GM18505 (cell line): ENCODE results near the gene TEX30.

ENCODE experiments used
- ATAC-seq: cut with Tn5 transposase; IDR thresholded peaks from one replicate; pipeline ENCODE4 v1.9.1; 2021; ENCODE audit not compliant: unreplicated experiment
- POLR2A ChIP-seq: IDR thresholded peaks from 4 replicates; pipeline ENCODE4 v1.6.1; 2011; ENCODE audit warnings: borderline replicate concordance; ENCODE audit not compliant: insufficient read depth, insufficient read length; ENCODE audit errors: extremely low read depth

Gene TEX30

DNA sequence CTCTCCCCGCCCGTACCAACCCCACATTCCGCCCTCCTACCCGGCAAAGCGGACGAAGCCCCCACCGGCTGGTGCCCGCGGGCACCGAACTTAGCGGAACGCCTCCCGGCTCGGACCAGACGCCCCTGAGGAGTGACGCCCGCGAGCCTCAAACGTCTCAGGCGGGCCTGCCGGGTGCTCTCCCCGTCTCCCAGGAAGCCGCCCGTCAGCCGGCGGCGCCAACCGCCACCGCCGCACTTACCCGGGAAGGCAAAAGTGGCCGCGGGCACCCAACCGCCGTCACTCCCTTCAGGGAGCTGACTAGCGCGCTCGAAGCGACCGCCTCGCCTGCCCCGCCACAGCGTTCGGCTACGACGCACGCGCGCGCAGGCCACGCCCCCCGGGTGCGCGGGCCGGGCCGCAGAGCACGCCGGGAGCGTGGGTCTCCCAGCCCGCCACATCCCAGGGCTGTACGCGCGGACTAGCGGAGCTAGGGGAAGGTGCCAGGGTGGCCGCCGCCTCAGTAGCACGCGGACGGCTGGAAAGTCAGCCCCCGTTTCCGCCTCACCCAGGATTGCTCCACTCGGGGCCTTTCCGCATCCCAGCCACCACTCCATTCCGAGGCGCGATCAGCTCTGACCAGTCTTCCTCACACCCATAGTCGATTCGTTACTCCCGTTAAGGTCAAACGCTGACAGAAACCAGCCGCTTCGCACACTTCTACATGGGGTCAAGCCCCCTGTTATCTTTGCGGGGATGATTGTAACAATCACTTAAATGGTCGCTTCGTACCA lies at the start of gene TEX30:
Gene TEX30, minus strand, starts transcription at position 346 of the 773 bp plus-strand sequence. CDS start 3,760 bp downstream, outside the sequence.
- TF ChIP-seq POLR2A = peak; percentile 98
- peak; percentile 94 for ATAC-seq

DNA sequence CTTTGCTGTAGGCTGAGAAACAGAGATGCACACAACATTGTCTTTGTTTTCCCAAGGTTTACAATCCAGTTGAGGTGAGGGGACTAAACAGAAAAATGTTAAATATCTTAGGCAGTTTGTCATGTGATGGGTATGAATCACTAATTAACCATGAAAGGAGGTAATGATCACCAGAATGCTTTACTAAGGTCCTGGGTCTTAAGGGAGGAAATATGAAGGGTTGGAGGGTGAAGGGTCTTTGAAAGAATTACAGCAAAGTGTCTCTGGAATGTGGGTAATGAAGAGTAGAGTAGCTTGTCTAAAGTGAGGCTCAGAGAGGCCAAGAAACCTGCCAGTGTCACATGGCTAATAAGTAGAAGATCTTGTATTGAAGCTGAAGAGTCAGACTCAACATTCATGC lies 44.3 kb upstream of the TEX30 start:
- ATAC-seq = no peak
- TF ChIP-seq POLR2A = no peak

DNA sequence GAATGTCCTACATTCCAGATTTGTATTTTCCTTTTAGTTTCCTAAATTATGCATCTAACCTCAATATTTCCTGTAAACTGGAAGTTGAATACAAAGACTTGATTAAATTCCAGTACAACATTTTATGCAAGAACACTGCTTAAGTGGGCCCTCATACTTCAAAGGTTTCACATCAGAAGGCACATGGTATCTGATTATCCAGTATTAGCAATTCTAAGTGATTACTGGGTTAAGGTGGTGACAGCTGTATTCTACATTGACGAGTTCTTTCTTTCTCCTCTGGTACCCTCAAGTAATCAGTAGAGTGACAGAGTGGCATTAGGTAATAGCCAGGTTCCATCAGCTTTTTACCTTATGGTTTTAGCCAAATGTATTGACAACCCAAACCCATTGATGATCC lies 43.7 kb upstream of the TEX30 start:
- no peak for ATAC-seq
- no peak for TF ChIP-seq POLR2A

DNA sequence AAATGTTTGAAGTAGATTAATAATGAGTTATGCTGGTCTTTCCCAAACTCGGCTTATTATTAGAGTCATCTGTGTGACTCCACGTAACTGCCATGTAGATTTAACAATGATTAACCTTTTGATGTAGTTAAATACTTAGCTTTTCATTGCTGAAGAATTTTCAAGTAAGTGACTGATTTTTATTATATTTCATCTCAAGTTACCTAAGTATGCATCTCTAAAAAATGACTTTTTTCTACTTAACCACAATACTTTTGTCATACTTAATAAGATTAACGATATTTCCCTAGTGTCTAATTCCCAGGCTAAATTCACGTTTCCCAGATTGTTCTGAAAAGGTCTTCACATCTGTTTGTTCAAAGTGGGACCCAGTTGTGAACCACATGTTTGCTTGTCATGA lies 43.1 kb upstream of the TEX30 start:
- TF ChIP-seq POLR2A = no peak
- no peak for ATAC-seq

DNA sequence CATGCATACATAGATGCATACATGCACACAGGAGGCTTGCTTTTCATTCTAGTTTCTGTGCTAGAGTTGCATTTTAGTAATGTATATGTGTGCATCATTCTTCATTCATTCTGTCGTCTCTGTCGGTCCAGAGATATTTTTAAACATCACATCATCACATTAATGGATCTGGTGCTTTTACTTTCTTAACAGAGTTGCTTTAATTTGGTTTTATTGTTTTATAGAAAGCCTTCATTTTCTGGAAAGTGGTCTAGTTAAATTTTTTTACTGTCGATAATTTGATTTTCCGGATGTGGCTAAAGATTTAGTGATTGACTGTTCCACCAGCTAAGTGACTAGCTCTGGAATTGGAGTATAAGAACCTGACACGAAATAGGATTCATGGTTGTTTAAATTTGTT lies 42.2 kb upstream of the TEX30 start:
- ATAC-seq = no peak
- no peak for TF ChIP-seq POLR2A

DNA sequence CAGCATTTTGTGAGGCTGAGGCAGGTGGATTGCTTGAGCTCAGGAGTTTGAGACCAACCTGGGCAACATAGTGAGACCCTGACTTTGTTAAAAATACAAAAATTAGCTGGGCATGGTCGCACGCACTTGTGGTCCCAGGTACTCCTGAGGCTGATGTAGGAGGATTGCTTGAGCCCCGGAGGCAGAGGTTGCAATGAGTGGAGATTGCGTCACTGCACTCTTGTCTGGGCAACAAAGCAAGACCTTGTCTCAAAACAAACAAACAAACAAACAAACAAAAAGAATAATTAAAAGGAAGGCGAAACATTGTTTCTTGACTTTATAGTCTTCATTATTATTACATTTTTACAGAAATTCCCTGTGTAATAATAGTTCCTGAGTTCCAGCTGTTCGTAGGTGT lies 41.2 kb upstream of the TEX30 start:
- ATAC-seq = no peak

DNA sequence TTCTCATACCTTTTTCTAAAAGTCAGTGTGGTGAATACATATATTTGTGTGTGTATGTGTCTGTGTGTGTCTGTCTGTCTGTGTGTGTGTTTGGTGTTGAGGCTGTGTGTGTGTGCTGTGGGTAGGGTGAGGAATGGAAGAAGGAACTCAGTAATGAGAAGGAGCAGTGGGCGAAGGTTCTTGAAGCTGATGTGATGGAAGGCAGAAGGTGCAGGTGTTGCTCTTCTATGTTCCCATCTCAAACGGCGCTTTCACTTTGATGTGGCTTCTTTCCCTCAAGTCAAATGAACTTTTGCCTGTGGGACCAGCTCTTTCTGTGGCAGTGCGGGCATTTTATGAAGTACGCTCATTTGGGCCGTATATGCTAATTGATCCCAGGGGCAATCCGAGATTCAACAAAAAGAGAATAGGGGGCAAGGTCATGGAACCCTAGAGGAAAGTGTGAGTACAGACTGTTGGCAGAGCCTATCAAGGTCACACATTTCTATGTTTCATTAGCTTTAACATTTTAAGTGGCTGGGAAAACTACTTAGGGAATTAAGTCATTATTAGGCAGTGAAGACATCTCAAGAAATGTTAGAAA lies 40.5 kb upstream of the TEX30 start:
- ATAC-seq = no peak
- TF ChIP-seq POLR2A = no peak

More for the DNA sequence above, 41.2 kb upstream of the TEX30 start:
- TF ChIP-seq POLR2A = no peak

DNA sequence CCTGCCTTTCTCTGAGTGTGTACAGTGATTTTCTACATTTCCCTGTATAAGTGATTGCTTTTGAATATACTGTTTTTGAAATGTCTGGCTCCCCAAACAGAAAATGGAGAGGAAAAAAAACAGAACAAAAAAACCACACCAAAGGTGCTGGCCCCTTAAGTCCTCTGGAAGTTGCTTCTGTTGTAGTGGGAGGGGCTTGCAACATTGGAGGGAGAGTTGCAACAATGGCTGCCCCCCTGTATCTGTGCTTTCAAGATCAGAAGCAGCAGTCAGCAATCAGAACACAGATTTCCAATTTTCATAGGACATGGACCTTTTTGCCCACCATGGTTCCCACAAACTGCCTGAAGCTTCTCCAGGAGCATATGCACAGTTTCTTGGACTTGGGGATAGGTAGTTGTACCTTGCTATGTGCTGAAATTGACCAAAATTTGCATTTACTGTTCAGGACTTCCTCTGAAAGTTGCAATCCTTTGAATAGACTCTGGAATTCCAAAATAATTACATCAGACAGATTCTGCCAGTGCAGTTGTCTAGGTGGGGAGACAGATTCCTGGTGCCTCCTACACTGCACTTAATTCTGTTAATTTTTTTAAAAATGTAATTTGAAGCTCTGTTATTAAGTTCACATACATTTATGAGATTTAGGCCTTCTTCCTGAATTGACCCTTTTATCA lies 39.2 kb upstream of the TEX30 start:
- ATAC-seq = no peak
- no peak for TF ChIP-seq POLR2A

DNA sequence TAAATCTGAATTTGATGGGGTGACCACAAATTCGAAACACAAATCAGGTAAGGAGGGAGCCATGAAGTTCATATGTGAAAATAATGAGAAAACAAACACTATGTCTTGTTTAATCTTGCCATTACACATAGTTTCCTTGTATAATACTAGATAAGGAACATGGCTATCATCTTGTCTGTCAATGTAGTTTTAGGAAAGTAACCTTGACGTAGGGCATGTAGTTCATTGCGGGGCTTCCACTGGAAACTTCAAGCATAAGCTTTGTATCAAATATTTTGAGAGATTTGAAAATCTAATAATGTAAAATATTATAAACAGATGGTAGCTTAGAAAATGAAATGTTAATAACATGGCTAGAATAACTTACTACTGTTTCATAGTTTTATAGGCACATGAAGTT lies 34.1 kb upstream of the TEX30 start:
- TF ChIP-seq POLR2A = no peak
- ATAC-seq = no peak

DNA sequence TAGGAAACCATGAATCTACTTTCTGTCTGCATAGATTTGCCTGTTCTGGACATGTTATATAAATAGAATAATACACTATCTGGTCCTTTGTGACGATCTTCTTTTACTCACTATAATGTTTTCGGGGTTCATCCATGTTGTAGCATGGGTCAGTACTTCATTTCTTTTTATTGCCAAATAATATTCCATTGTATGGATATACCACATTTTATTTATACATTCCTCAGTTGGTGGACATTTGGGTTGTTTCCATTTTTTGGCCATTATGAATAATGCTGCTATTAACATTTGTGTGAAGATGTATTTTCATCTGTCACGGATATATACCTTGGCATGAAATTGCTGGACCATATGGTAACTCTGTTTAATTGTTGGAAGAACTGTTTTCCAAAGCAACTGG lies 32.1 kb upstream of the TEX30 start:
- no peak for ATAC-seq
- TF ChIP-seq POLR2A = no peak

DNA sequence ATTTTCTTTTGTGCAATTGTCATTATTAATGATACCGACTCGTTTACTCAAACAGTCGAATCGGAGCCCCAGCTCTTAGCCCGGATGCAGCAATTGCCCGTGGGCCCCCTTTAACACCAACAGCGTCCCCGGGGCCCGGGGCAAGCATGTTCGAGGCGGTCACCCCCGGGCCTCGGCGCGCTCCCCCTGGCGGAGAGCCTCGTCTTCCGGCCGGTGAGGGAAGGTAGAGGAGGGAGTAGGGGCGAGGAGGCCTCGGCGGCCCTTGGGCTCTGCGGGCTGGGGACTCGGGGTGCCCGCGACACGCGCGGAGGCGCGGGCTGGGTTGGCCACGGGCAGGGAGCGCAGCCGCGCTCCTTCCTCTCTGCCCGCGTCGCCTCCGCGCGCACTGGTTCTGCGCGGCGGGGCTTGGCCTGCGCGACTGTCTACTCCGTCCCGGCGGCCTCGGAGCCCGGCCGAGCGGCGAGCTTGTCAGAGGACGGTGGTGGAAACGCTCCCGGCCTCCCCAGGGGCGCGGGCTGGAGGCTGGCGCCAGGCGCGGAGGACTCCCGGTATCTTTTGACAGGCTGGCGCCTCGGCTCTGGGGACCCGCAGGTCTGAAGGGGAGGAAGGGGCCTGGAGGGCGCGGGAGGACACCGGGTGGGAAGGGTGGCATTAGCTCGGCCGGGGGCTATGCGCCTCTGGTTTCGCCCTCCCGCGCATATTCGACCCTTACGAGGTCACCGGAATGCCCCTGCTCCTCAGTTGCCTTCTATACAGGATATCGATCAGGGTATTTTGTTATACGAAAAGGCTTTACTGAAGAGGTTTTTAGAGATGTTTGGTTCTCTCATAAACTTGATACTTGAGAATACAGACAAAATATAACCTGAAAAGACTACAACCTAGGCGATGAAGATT lies 26.8 kb upstream of the TEX30 start:
- peak; percentile 76 for ATAC-seq
- peak; percentile 66 for TF ChIP-seq POLR2A

DNA sequence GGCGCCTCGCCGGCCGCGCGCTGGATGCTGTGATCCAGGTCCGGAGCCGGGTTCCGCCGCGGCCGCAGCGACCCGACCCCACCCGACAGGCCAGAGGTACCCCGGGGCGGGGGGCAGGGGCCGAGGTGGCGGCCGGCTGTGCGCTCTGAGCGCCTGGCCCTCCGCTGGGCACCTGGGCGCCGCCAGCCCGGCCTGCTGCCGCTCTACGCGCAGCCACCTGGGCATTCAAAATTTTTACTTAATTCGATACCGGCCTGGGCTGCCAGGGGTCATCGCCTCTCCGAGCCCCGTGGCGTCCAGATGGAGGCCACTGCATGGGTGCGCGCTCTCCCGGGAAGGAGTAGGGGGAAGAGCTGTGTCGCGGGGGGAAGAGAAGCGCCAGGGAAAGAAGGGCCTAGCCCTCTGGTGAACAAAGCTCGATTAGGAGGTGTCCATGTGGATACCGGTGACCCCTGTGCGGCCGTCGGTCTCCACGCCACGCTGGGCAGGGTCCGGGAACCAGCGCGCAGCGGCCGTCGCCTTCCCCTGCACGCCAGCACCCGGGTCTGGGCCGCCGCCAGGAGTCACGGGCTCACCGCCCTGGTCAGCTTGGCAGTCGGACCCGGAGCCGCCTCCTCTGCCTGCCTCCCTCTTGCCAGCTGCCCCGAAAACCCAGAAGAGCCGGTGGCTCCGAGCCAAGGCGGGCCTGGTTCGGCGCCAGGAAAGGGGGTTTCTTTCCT lies 26.0 kb upstream of the TEX30 start:
- peak; percentile 6 for ATAC-seq

More for the DNA sequence above, 26.0 kb upstream of the TEX30 start:
- TF ChIP-seq POLR2A = no peak
